HG02885 (cell line): Measurements from ENCODE around the gene SLC5A11.
"Not testable (repeated sequence)": the region's sequence is repeated elsewhere in the genome, so short reads cannot be mapped to it uniquely, and the experiment has no call there.

Experiments
- ATAC-seq: cut with Tn5 transposase; IDR thresholded peaks from one replicate; pipeline ENCODE4 v1.9.1; 2021; ENCODE audit warnings: mild to moderate bottlenecking; ENCODE audit not compliant: unreplicated experiment, poor library complexity

Gene SLC5A11

GRCh38 chr16:24854607-24855171 is 8.9 kb downstream of the SLC5A11 start:
- no peak for ATAC-seq

DNA sequence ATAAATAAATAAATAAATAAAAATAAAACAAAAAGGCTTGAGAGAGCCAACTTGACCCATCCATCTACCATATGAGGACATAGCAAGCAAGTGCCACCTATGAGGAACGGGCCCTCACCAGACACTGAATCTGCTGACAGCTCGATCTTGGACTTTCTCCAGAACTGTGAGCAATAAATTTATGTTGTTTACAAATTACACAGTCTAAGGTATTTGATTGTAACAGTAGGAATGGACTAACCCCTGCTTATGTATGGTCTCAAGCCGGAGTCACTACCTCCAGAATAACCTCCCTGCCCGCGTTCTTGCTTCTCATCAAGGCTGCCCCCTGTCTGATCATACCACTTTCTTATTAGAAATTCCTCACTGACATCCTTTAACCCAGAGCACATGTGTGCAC is 9.9 kb downstream of the SLC5A11 start:
- no peak for ATAC-seq

- ATAC-seq = not testable (repeated sequence)
Observed at GRCh38 chr16:24856871-24857270, 11.1 kb downstream of the SLC5A11 start.

DNA sequence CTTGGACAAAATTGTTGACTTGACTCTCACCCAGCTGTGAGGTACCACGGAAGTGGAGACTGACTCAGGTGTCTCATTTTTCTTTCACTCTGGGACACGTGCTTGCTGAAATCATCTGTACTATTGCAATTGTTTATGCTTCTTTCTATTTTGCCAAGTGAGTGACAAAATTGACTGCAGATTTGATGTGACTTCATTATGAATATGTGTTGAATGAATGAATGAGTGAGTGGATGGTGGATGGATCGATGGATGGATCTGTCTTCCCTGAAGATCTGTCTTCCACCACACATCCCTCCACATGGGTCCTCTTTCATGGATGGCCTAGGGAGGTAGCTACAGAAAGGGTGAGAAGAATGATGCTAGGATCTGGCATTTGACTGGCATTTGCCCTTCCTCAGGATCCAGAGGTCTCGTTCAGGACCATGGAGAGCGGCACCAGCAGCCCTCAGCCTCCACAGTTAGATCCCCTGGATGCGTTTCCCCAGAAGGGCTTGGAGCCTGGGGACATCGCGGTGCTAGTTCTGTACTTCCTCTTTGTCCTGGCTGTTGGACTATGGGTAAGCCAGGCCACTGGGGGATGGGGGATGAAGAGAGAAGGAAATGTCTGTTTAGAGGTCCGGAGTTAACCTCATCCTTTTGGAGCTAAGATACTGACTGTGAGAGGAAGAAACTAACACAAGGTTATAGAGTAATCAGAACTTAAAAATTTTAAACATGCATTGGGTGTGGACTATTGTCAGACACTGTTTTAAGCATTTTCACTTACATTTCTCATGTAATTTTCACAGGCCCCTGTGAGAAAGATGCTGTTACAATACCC is 12.7 kb downstream of the SLC5A11 start:
- no peak for ATAC-seq

GRCh38 chr16:24861461-24861860 is 15.7 kb downstream of the SLC5A11 start:
- ATAC-seq = no peak

DNA sequence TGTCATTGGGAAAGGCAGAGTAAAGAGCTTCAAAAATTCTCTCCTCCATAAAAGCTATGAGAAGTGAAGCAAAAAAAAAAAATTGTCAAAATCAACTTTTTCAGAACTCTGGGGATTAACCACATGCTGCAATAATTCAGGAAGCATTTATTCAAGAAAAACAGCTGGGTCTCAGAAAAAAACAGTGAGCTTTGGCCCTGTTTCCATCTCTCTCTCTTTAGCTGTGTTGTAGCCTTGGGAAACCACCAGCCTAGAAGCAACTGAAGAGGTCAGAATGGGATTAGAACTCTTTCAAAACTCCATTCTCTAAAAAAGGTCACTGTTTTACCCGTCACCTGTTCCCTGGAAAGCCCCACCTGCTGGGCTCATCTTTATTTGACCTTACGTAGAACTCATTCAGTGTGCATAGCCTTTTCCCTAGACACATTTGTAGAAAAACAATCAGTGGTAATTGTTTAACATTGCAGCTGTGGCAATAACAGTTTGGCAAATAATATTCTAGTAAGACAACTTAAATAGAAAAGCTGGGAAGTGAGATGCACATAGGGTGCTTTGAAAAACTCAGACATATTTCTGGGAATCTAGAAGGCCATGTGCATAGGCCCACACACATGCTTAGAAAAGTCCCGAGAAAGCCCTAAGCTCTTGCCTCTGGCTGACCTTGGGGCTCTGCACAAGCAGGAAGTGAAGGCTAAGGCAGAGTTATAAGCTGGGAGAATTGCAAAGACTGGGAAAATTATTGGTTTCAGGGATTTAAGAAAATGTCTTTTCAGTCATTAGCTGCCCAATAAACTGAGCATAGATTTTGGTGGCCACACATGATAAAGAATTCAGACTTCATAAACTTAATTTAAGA is 18.0 kb downstream of the SLC5A11 start:
- ATAC-seq = no peak

GRCh38 chr16:24869033-24869432 is 23.3 kb downstream of the SLC5A11 start:
- ATAC-seq = no peak

GRCh38 chr16:24871891-24872290 is 26.1 kb downstream of the SLC5A11 start:
- no peak for ATAC-seq

- no peak for ATAC-seq
Observed at GRCh38 chr16:24873028-24873427, 27.3 kb downstream of the SLC5A11 start.

GRCh38 chr16:24875466-24875865 is 29.7 kb downstream of the SLC5A11 start:
- ATAC-seq = no peak

DNA sequence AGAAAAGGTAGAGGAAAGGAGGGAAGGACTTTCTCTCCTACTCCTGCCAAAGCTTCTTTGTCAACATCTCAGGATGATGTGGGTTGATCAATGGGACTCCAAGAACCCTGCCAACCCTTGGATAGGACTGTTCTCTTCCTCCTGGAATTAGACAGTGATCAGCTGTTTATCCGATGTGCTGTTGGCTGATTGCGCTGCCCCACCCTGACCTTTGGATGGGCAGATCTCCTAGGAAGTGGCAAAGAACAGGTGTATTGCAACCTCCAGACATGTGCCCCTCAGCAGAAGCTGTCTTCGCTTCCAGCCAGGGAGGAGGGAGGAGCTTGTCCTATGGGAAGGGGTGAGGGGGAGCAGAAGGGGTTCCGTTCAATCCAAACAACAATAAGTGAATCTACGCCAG is 30.5 kb downstream of the SLC5A11 start:
- ATAC-seq = no peak

- ATAC-seq = no peak
Observed at GRCh38 chr16:24879684-24880083, 33.9 kb downstream of the SLC5A11 start.

- ATAC-seq = no peak
Observed at GRCh38 chr16:24883714-24884151, 38.0 kb downstream of the SLC5A11 start.

GRCh38 chr16:24887472-24887871 is 41.7 kb downstream of the SLC5A11 start:
- ATAC-seq = no peak

GRCh38 chr16:24890746-24891145 is 45.0 kb downstream of the SLC5A11 start:
- ATAC-seq = no peak

DNA sequence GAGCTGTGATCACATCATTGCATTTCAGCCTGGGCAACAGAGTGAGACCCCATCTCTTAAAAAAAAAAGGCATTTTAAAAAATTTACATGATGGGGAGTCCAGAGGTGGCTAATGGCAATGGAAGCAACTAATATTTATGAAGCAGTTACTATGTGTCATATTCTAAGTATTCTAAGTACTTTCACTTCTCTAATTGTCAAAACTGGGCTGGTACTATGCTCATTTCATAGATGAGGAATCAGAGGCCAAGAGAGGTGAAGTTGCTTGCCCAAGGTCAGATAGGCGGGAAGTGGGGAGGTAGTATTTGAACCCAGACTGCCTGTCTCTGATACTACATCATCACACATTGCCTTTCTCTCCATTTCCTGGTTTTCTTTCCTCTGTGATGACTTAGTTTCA is 50.7 kb downstream of the SLC5A11 start:
- ATAC-seq = no peak

GRCh38 chr16:24897522-24897921 is 51.8 kb downstream of the SLC5A11 start:
- not testable (repeated sequence) for ATAC-seq

DNA sequence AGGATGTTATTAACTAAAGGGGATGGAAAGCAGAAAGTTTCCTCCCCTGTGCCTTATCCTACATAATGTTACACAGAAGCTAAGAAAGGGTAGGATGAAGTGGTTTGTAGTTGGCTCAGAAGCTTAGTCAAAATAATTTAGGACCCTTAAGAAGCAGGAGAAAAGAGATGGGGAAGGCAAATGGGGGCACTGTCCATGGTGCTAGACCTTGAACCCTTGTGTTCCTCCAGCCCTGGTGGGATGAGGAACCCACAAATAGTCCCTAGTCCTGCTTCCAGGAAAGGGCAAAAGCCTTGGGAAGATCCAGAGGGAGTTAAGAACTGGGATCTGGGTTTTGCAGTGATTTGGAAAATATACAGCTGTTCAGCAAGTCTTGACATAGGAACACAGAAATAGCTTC is 54.5 kb downstream of the SLC5A11 start:
- ATAC-seq = no peak

GRCh38 chr16:24906199-24906808 is 60.5 kb downstream of the SLC5A11 start:
- ATAC-seq = no peak

DNA sequence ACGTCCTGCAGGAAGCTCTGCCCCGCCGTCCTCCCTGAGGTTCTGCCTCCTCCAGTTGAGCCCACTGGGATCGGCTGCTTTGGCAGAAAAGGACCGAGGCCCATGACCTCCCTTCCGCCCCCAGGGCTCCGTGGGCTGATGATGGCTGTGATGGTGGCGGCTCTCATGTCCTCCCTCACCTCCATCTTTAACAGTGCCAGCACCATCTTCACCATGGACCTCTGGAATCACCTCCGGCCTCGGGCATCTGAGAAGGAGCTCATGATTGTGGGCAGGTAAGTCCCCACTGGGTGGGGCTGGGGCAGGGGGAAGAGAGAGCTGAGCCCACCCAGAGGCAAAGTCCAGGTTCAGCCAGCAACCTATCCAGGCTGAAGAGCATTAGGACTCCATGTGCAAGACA is 61.1 kb downstream of the SLC5A11 start:
- ATAC-seq = no peak

DNA sequence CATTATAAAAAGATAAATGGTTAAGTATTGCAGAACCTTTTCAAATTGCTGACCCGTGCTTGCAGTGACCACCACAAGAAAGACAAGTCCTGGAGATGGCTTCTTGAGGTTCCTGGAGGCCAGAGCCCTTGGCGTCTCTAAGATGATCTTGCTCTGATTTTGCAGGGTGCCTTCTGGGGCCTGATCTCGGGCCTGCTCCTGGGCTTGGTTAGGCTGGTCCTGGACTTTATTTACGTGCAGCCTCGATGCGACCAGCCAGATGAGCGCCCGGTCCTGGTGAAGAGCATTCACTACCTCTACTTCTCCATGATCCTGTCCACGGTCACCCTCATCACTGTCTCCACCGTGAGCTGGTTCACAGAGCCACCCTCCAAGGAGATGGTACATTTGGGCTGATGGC is 63.0 kb downstream of the SLC5A11 start:
- no peak for ATAC-seq
